NAMALWA (cell line): Measurements from ENCODE around the gene GAS1.

Experiments
- DNase-seq: peaks from one replicate; pipeline ENCODE4 v3.0.0-alpha.2; 2015; ENCODE audit warnings: low spot score

Gene GAS1

GRCh38 chr9:86965636-86966395 lies 18.5 kb upstream of the GAS1 start:
- DNase-seq: no peak

GRCh38 chr9:86962692-86963091 lies 15.4 kb upstream of the GAS1 start:
- DNase-seq: no peak

GRCh38 chr9:86960938-86961337 lies 13.6 kb upstream of the GAS1 start:
- no peak for DNase-seq

- DNase-seq: no peak
Observed at GRCh38 chr9:86958203-86958602, 10.9 kb upstream of the GAS1 start.

GRCh38 chr9:86955561-86955960 lies 8.3 kb upstream of the GAS1 start:
- DNase-seq: no peak

- DNase-seq: no peak
Observed at GRCh38 chr9:86955042-86955441, 7.7 kb upstream of the GAS1 start.

- no peak for DNase-seq
Observed at GRCh38 chr9:86953181-86953580, 5.9 kb upstream of the GAS1 start.

- peak; percentile 60 for DNase-seq
Observed at GRCh38 chr9:86948074-86948929, 996 bp upstream of the GAS1 start.

- DNase-seq: no peak
Observed at GRCh38 chr9:86946201-86947145, 833 bp downstream of the GAS1 start.

- DNase-seq: no peak
Observed at GRCh38 chr9:86945728-86946200, 1.5 kb downstream of the GAS1 start.

- no peak for DNase-seq
Observed at GRCh38 chr9:86944796-86945727, 2.2 kb downstream of the GAS1 start.

GRCh38 chr9:86943201-86944113 lies 3.8 kb downstream of the GAS1 start:
- no peak for DNase-seq

GRCh38 chr9:86942281-86943200 lies 4.8 kb downstream of the GAS1 start:
- no peak for DNase-seq

- no peak for DNase-seq
Observed at GRCh38 chr9:86941197-86941596, 6.1 kb downstream of the GAS1 start.

- no peak for DNase-seq
Observed at GRCh38 chr9:86940774-86941173, 6.5 kb downstream of the GAS1 start.

- DNase-seq: no peak
Observed at GRCh38 chr9:86939891-86940290, 7.4 kb downstream of the GAS1 start.

GRCh38 chr9:86939321-86939720 lies 8.0 kb downstream of the GAS1 start:
- no peak for DNase-seq

- no peak for DNase-seq
Observed at GRCh38 chr9:86938780-86939179, 8.5 kb downstream of the GAS1 start.

- no peak for DNase-seq
Observed at GRCh38 chr9:86926145-86926544, 21.2 kb downstream of the GAS1 start.
